Measurements from ENCODE around the gene XYLT2. TPM values are rescaled to one million over a fixed set of nuclear protein-coding genes. Genes with fewer than 3 reads are reported as not detected.

Gene XYLT2
- total and polyA plus RNA-seq, 2 donors (not counting 3 experiments of a cell fraction or from before 2014, with no cell fraction given), result 19.1 to 26.6 TPM

GRCh38 chr17:50386510-50386909 lies 40.6 kb downstream of the XYLT2 start:
- Histone ChIP-seq H2AFZ (ENCODE audit: low read depth, low read length) (no peak overlapping the region), H3K4me3 (replicated peaks in 1 of 3; ENCODE audit: insufficient read depth in 1 of 3, low read depth in 1 of 3, low read length in 3 of 3) (no peak overlapping the region), H3K9me3 (replicated peaks; ENCODE audit: control insufficient read depth, insufficient read depth, low read length) (no peaks in the 10 kb centered on the region), H3K79me2 (ENCODE audit: control insufficient read depth, insufficient read depth, low read length) (peaks cover 18% of the 10 kb centered on the region), H3K9me1 (replicated peaks; ENCODE audit: control insufficient read depth, extremely low read depth, insufficient read depth, low read length) (no peaks in the 10 kb centered on the region), H3K27ac (ENCODE audit: insufficient read depth, low read depth, low read length) (no peak overlapping the region), H3K36me3 (ENCODE audit: control insufficient read depth in 2 of 2, extremely low read depth in 1 of 2, insufficient read depth in 2 of 2, low read length in 2 of 2) (peaks cover 48 to 72% of the 10 kb centered on the region in 2 experiments), H4K20me1 (replicated peaks; ENCODE audit: control insufficient read depth, extremely low read depth, insufficient read depth, low read length) (peaks cover 5% of the 10 kb centered on the region), H3K27me3 (ENCODE audit: control insufficient read depth in 2 of 2, insufficient read depth in 2 of 2, low read length in 2 of 2) (no peaks in the 10 kb centered on the region), H3K9ac (replicated peaks; ENCODE audit: extremely low read depth, insufficient read depth, low read length) (no peak overlapping the region), H3K4me1 (ENCODE audit: control insufficient read depth, extremely low read depth, insufficient read depth, low read length) (no peaks in the 10 kb centered on the region), H3K4me2 (ENCODE audit: insufficient read depth, low read length) (no peak overlapping the region)
- intact Hi-C loops (cut with micrococcal nuclease) (no loop called here), dilution Hi-C loops (cut with MboI; ENCODE audit: extremely low pct_ligation_motif_present, low sequenced_read_pairs) (no loop called here)
- TF ChIP-seq FOS (IDR thresholded peaks at IDR 0.05; ENCODE audit: borderline replicate concordance, insufficient read depth, low read length) (no peak), POLR2AphosphoS5 (IDR thresholded peaks at IDR 0.05; ENCODE audit: insufficient read depth, low read depth, low read length) (no peak)
- CTCF ChIA-PET, result interaction anchor here (1.2 to 3.2 kb wide), 2 partner anchors 10 to 11 kb away, joined by 3 to 14 read pairs; partner anchors contain the start of gene LRRC59
- DNase-seq (ENCODE audit: low read depth, low spot score) (no peak), FAIRE-seq (no peak)
- no TSS peak for BruUV-seq (replicated peaks)
- POLR2A ChIA-PET, result no interaction called here

DNA sequence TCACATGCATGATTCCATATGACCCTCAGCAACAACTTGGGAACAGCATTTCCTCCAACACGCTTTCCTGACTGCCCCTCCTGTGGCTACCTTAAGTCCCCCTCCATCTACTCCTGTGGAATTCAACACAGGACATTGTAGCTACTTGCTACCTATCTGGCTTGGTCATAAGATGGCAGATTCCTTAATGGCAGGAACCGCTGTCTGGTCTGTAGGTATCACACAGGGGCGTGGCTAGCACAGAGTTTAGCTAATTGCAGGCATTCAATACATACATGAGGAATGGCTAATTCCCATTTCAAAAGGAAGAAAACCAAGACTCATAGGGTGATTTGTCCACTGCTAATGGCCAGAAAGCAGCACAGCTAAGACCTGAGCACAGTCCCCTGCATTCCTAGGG lies 42.8 kb downstream of the XYLT2 start:
- H3K27ac ChIP-seq (ENCODE audit: insufficient read depth, low read depth, low read length), result no peak overlapping the region
- H3K36me3 ChIP-seq (ENCODE audit: control insufficient read depth in 2 of 2, extremely low read depth in 1 of 2, insufficient read depth in 2 of 2, low read length in 2 of 2), result peaks cover 60 to 82% of the 10 kb centered on the region in 2 experiments
- H3K9ac ChIP-seq (replicated peaks; ENCODE audit: extremely low read depth, insufficient read depth, low read length), result no peak overlapping the region
- intact Hi-C loops (cut with micrococcal nuclease) (no loop called here), dilution Hi-C loops (cut with MboI; ENCODE audit: extremely low pct_ligation_motif_present, low sequenced_read_pairs) (no loop called here)
- no peak overlapping the region for H2AFZ ChIP-seq (ENCODE audit: low read depth, low read length)
- peaks cover 5% of the 10 kb centered on the region for H4K20me1 ChIP-seq (replicated peaks; ENCODE audit: control insufficient read depth, extremely low read depth, insufficient read depth, low read length)
- CTCF ChIA-PET, result interaction anchor here (1.0 kb wide), 1 partner anchor 9 kb away, joined by 5 read pairs; the partner anchor contains the start of gene LRRC59
- H3K79me2 ChIP-seq (ENCODE audit: control insufficient read depth, insufficient read depth, low read length), result peaks cover 30% of the 10 kb centered on the region
- TF ChIP-seq EZH2 (IDR thresholded peaks at IDR 0.05; ENCODE audit: borderline replicate concordance, low read depth, low read length, severe bottlenecking), result no peak
- TF ChIP-seq MYC (IDR thresholded peaks at IDR 0.05; ENCODE audit: low read depth, low read length), result no peak
- no peak for TF ChIP-seq GATA2 (IDR thresholded peaks at IDR 0.05; ENCODE audit: insufficient read depth, insufficient read length, low read depth, low read length)
- TF ChIP-seq CTCF (IDR thresholded peaks at IDR 0.05; ENCODE audit: extremely low read depth in 1 of 2, insufficient read depth in 1 of 2, low read depth in 1 of 2, low read length in 2 of 2), result no peak
- no peak for TF ChIP-seq FOS (IDR thresholded peaks at IDR 0.05; ENCODE audit: borderline replicate concordance, insufficient read depth, low read length)
- TF ChIP-seq POLR2A (IDR thresholded peaks at IDR 0.05; ENCODE audit: low read depth, low read length), result no peak
- no peak for TF ChIP-seq JUN (IDR thresholded peaks at IDR 0.05; ENCODE audit: borderline replicate concordance, insufficient read depth, insufficient read length, low read depth)
- TF ChIP-seq POLR2AphosphoS5 (IDR thresholded peaks at IDR 0.05; ENCODE audit: insufficient read depth, low read depth, low read length), result no peak
- TF ChIP-seq, protein P1, sequence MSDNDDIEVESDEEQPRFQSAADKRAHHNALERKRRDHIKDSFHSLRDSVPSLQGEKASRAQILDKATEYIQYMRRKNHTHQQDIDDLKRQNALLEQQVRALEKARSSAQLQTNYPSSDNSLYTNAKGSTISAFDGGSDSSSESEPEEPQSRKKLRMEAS (IDR thresholded peaks at IDR 0.05; ENCODE audit: insufficient read depth, insufficient read length), result no peak
- H3K4me1 ChIP-seq (ENCODE audit: control insufficient read depth, extremely low read depth, insufficient read depth, low read length), result no peaks in the 10 kb centered on the region
- H3K27me3 ChIP-seq (ENCODE audit: control insufficient read depth in 2 of 2, insufficient read depth in 2 of 2, low read length in 2 of 2), result no peaks in the 10 kb centered on the region
- POLR2A ChIA-PET, result no interaction called here
- H3K4me3 ChIP-seq (replicated peaks in 1 of 3; ENCODE audit: insufficient read depth in 1 of 3, low read depth in 1 of 3, low read length in 3 of 3), result no peak overlapping the region
- DNase-seq (ENCODE audit: low read depth, low spot score), result no peak
- H3K4me2 ChIP-seq (ENCODE audit: insufficient read depth, low read length), result no peak overlapping the region
- no peak for FAIRE-seq
- H3K9me1 ChIP-seq (replicated peaks; ENCODE audit: control insufficient read depth, extremely low read depth, insufficient read depth, low read length), result no peaks in the 10 kb centered on the region
- BruUV-seq (replicated peaks), result no TSS peak
- no peaks in the 10 kb centered on the region for H3K9me3 ChIP-seq (replicated peaks; ENCODE audit: control insufficient read depth, insufficient read depth, low read length)
